Peyer's patch (tissue), 4 donors: Measurements from ENCODE around the gene MBD3L5. TPM values are rescaled to one million over a fixed set of nuclear protein-coding genes. Genes with fewer than 3 reads are reported as not detected.
"Not testable (repeated sequence)": the region's sequence is repeated elsewhere in the genome, so short reads cannot be mapped to it uniquely, and the experiment has no call there.

ENCODE experiments used
- DNase-seq, 3 donors: peaks; one replicate each; pipeline ENCODE4 v3.0.0-alpha.2; 2017 to 2019
- H3K27ac ChIP-seq, 4 donors: fragments of 200-600 bp; sonication (generic); one replicate each; pipeline ENCODE4 v1.5.1; 2016 to 2019
- H3K27me3 ChIP-seq, 2 donors: fragments of 200-600 bp; sonication (generic); one replicate each; pipeline ENCODE4 v1.5.1; 2019
- H3K36me3 ChIP-seq, 3 donors: fragments of 200-600 bp; sonication (generic); one replicate each; pipeline ENCODE4 v1.5.1; 2016 to 2019
- H3K4me1 ChIP-seq, 4 donors: fragments of 200-600 bp; sonication (generic); one replicate each; pipeline ENCODE4 v1.5.1; 2016 to 2019
- H3K4me3 ChIP-seq, 4 donors: fragments of 200-600 bp; sonication (generic); 1 replicate in 3 of 4; 2 replicates in 1 of 4; pipeline ENCODE4 v1.5.1; 2016 to 2019; ENCODE audit warnings: mild to moderate bottlenecking in 1 of 4
- H3K9me3 ChIP-seq, 4 donors: fragments of 200-600 bp; sonication (generic); one replicate each; pipeline ENCODE4 v1.5.1; 2016 to 2019; ENCODE audit warnings: mild to moderate bottlenecking in 1 of 4
- POLR2A ChIP-seq, 2 donors: fragments of 450-650 bp; IDR thresholded peaks; one replicate each; pipeline ENCODE4 v1.5.1; 2017; ENCODE audit warnings: antibody characterized with exemption in 2 of 2, mild to moderate bottlenecking in 2 of 2, moderate library complexity in 2 of 2
- total RNA-seq, 4 donors: library from RNA; depleted of rRNA; stranded (reverse); fragments of >200 nt; gene quantifications; one replicate each; pipeline ENCODE4 v1.1.0, GENCODE V29; 2016
- TF ChIP-seq, protein P1 (sequence below), 6 experiments: fragments of 450-650 bp in 4 of 6; fragments of 200-600 bp in 2 of 6; sonication (generic) in 1 of 6; IDR thresholded peaks; one replicate each; pipeline ENCODE4 v1.5.1; 2017 to 2019; ENCODE audit warnings: antibody characterized with exemption in 6 of 6, mild to moderate bottlenecking in 3 of 6, moderate library complexity in 1 of 6

The MBD3L5 gene
- total RNA-seq, 4 donors from 2014 or later, result not detected

DNA sequence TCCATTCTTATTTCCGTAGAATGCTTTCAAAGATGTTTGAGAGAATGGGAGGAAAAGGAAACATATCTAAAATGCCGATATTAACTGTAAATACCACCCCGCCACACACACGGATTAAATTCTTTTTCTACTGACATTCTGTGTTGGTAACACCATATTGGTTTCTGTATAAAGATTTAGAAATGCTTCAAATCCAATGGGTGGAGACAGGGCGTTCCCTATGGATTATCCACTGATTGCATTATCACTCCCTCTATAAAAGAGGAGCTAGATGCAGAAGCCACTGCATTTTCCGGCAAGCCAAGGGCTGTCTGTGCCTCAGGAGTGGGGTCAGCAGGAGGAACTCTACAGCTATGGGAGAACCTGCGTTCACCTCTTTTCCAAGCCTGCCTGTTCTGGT, 18.6 kb downstream of the MBD3L5 start, which contains the start of gene MBD3L2:
MBD3L2 (plus strand) TSS at position 301 of the 400 bp plus-strand sequence; CDS start at position 354, 53 bp downstream.
- not testable (repeated sequence) for H3K4me3 ChIP-seq, DNase-seq, H3K4me1 ChIP-seq, H3K36me3 ChIP-seq, H3K27me3 ChIP-seq, H3K9me3 ChIP-seq, H3K27ac ChIP-seq

DNA sequence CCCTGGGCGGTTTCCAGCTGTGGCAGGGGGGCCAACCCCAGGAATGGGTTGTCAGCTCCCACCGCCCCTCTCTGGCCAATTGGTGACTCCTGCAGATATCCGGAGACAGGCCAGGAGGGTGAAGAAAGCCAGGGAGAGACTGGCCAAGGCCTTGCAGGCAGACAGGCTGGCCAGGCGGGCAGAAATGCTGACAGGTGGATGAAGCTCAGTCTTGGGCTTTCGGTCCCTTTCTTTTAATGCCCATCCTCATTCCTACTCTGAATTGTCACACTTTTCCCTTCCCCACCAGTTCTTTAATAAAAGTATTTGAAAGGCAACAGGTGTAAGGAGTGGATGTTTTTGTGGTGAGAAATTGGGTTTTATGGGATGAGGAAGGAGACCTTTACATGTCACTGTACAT, 21.0 kb downstream of the MBD3L5 start:
- H3K27ac ChIP-seq, H3K4me3 ChIP-seq, H3K27me3 ChIP-seq, DNase-seq, H3K4me1 ChIP-seq, H3K9me3 ChIP-seq, H3K36me3 ChIP-seq: not testable (repeated sequence)

DNA sequence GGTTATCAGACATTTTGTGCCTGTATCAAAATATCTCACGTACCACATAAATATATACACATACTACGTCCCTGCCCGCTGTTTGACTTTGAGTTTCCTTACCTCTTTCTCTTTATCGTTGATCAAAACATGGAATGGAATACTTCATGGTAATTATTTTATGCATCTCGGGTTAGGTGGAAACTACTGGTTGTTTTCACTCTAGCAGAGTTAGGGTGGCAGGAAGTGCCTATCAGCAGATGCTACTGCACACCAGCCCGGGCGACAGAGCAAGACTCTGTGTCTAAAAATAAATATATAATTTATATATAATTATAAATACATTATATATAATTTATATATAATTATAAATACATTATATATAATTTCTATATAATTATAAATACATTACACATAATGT, 22.5 kb downstream of the MBD3L5 start:
- DNase-seq, H3K4me3 ChIP-seq, H3K27ac ChIP-seq, H3K9me3 ChIP-seq, H3K36me3 ChIP-seq, H3K27me3 ChIP-seq, H3K4me1 ChIP-seq: not testable (repeated sequence)

DNA sequence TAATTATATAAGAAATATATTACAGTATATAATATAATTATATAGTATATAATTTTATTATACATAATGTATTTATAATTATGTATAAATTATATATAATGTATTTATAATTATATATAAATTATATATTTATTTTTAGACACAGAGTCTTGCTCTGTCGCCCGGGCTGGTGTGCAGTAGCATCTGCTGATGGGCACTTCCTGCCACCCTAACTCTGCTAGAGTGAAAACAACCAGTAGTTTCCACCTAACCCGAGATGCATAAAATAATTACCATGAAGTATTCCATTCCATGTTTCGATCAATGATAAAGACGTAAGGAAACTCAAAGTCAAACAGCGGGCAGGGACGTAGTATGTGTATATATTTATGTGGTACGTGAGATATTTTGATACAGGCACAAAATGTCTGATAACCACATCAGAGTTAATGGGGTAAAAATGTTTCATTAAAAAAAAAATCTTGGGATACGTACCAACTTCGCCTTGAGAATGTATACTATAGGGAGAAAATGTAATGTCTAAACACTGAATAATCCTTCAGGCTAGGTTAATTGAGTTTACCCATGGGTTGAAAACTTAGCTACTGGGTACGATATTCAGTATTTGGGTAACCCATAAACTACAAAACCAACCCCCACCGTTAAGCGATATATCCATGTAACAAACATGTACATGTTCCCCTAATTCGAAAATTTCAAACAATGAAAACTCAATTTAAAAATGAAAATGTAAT, 24.4 kb downstream of the MBD3L5 start:
- DNase-seq, H3K36me3 ChIP-seq: not testable (repeated sequence)

DNA sequence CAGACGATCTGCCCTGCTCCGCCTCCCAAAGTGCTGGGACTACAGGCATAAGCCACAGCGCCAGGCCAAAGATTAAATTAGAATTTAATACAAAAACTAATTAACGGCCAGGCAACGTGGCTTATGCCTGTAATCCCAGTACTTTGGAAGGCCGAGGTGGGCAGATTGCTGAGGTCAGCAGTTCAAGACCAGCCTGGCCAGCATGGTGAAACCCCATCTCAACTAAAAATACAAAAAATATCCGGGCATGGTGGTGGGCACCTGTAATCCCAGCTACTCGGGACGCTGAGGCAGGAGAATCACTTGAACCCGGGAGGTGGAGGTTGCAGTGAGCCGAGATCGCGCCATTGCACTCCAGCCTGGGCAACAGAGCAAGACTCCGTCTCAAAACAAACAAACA, 25.3 kb downstream of the MBD3L5 start:
- not testable (repeated sequence) for H3K4me3 ChIP-seq, H3K36me3 ChIP-seq, DNase-seq, H3K27me3 ChIP-seq, H3K27ac ChIP-seq, H3K9me3 ChIP-seq, H3K4me1 ChIP-seq

More for the DNA sequence above, 24.4 kb downstream of the MBD3L5 start:
- H3K4me3 ChIP-seq, H3K9me3 ChIP-seq, H3K4me1 ChIP-seq, H3K27me3 ChIP-seq, H3K27ac ChIP-seq: not testable (repeated sequence)

DNA sequence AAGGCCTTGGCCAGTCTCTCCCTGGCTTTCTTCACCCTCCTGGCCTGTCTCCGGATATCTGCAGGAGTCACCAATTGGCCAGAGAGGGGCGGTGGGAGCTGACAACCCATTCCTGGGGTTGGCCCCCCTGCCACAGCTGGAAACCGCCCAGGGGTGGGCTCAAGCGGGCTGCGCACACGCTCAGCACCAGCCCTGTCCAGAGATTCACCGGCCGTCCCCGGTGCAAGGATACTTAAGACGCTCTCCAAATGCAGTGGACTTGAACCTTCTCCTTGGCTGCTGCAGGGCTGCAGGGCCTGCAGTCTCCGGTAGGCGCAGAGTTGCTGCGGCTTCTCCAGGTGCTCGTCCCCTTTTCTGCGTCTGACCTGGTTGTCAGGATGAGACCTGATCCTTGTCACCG, 26.0 kb downstream of the MBD3L5 start:
- not testable (repeated sequence) for H3K27ac ChIP-seq, DNase-seq

DNA sequence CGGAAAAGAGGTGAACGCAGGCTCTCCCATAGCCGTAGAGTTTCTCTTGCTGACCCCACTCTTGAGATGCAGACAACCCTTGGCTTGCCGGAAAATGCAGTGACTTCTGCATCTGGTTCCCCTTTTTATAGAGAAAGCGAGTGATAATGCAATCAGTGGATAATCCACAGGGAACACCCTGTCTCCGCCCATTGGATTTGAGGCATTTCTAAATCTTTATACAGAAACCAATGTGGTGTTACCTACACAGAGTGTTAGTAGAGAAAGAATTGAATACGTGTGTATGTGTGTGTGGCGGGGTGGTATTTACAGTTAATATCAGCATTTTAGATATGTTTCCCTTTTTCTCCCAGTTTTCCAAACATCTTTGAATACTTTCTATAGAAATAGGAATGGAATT, 28.2 kb downstream of the MBD3L5 start, which contains the start of gene MBD3L3:
MBD3L3 (minus strand) TSS at position 101 of the 400 bp plus-strand sequence; CDS start at position 30, 71 bp downstream.
- not testable (repeated sequence) for H3K9me3 ChIP-seq, DNase-seq, H3K4me3 ChIP-seq, H3K4me1 ChIP-seq, H3K27ac ChIP-seq, H3K36me3 ChIP-seq, H3K27me3 ChIP-seq

More for the DNA sequence above, 26.0 kb downstream of the MBD3L5 start:
- H3K9me3 ChIP-seq, H3K27me3 ChIP-seq, H3K4me1 ChIP-seq, H3K4me3 ChIP-seq, H3K36me3 ChIP-seq: not testable (repeated sequence)

DNA sequence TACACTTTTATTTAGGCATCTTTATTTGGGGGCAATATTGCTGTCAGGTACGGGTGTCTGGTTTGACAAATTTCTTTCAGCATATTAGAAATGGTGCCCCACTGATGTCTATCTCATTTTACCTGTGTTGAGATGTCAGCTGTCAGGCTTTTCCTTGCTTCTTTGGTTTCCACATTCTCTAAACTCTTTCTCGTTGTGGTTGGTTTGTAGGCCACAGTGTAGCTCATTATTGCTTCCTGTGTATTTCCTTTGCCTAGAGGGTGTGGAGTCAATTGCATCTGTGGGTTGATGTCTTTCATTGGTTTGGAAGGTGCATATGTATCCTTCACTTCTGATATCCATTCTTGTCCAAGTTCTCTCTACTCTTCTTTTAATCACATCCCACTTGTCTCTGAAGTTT, 29.6 kb downstream of the MBD3L5 start:
- not testable (repeated sequence) for H3K27me3 ChIP-seq, H3K4me3 ChIP-seq

DNA sequence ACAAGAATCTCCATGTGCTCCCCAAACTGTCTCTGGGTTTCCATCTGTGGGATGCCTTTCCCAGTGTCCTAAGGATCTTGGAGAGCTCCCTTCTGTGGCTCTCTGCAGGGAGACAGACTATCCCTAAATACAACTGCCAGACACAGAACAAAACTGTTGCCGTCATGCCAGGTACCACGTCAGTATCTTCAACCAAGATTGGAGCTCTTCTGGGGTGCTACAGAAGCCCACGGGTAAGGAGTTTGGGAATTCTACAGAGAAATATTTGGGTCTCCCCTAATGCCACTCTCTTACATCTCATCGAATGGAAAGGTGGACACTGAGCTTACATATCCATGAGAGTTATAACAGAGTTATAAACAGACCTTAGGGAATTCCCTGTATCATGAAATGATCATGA, 33.0 kb downstream of the MBD3L5 start:
- TF ChIP-seq POLR2A (IDR thresholded peaks at IDR 0.05), result no peak
- TF ChIP-seq, protein P1, sequence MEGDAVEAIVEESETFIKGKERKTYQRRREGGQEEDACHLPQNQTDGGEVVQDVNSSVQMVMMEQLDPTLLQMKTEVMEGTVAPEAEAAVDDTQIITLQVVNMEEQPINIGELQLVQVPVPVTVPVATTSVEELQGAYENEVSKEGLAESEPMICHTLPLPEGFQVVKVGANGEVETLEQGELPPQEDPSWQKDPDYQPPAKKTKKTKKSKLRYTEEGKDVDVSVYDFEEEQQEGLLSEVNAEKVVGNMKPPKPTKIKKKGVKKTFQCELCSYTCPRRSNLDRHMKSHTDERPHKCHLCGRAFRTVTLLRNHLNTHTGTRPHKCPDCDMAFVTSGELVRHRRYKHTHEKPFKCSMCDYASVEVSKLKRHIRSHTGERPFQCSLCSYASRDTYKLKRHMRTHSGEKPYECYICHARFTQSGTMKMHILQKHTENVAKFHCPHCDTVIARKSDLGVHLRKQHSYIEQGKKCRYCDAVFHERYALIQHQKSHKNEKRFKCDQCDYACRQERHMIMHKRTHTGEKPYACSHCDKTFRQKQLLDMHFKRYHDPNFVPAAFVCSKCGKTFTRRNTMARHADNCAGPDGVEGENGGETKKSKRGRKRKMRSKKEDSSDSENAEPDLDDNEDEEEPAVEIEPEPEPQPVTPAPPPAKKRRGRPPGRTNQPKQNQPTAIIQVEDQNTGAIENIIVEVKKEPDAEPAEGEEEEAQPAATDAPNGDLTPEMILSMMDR (IDR thresholded peaks at IDR 0.05), result no peak
- no peaks in the 10 kb centered on the region for H3K4me1 ChIP-seq
- H3K36me3 ChIP-seq, result no peaks in the 10 kb centered on the region
- no peaks in the 10 kb centered on the region for H3K27me3 ChIP-seq
- no peaks in the 10 kb centered on the region for H3K9me3 ChIP-seq
- DNase-seq, result no peak
- no peak overlapping the region for H3K27ac ChIP-seq
- H3K4me3 ChIP-seq, result no peak overlapping the region

More for the DNA sequence above, 29.6 kb downstream of the MBD3L5 start:
- H3K4me1 ChIP-seq, DNase-seq, H3K9me3 ChIP-seq, H3K36me3 ChIP-seq, H3K27ac ChIP-seq: not testable (repeated sequence)

DNA sequence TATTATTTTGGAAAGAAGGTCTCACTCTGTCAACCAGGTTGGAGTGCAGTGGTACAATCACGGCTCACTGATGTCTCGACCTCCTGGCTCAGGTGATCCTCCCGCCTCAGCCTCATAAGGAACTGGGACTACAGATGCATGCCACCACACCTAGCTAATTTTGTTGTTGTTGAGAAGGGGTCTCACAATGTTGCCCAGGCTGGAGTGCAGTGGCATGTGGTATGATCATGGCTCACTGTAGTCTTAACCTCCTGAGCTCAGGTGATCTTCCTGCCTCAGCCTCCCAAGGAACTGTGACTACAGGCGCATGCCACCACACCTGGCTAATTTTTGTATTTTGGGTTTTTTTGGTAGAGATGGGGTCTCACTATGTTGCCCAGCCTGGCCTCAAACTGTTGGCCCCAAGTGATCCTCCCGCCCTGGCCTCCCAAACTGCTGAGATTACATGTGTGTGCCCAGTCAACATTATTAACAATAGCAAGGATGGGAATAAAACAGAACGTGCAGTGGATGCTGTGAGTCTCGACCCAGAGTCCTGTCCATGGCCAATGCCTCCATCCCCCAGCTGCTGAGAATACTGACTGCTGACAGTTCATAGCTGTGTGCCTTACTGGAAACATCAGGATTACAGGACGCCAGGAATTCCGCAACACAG, 33.5 kb downstream of the MBD3L5 start:
- Histone ChIP-seq H3K27ac (no peak overlapping the region), H3K4me1 (no peaks in the 10 kb centered on the region), H3K4me3 (no peak overlapping the region), H3K36me3 (no peaks in the 10 kb centered on the region), H3K9me3 (no peaks in the 10 kb centered on the region), H3K27me3 (no peaks in the 10 kb centered on the region)
- no peak for DNase-seq
- TF ChIP-seq, protein P1 (IDR thresholded peaks at IDR 0.05), result no peak
- no peak for TF ChIP-seq POLR2A (IDR thresholded peaks at IDR 0.05)
